Uterus (tissue), 2 donors: ENCODE data around the gene CPZ.

ENCODE experiments used
- POLR2A ChIP-seq, 2 donors: fragments of 450-650 bp; IDR thresholded peaks; one replicate each; pipeline ENCODE4 v1.6.1; 2016; ENCODE audit warnings: antibody characterized with exemption in 2 of 2, mild to moderate bottlenecking in 1 of 2, moderate library complexity in 1 of 2
- TF ChIP-seq, protein P1 (sequence below), 4 experiments: fragments of 200-600 bp in 2 of 4; fragments of 450-650 bp in 2 of 4; sonication (generic) in 2 of 4; IDR thresholded peaks; one replicate each; pipeline ENCODE4 v1.5.1; 2016 to 2019; ENCODE audit warnings: antibody characterized with exemption in 4 of 4, mild to moderate bottlenecking in 2 of 4, moderate library complexity in 1 of 4

GRCh38 chr4:8613421-8614364 is 21.1 kb downstream of the CPZ start:
- TF ChIP-seq, protein P1, sequence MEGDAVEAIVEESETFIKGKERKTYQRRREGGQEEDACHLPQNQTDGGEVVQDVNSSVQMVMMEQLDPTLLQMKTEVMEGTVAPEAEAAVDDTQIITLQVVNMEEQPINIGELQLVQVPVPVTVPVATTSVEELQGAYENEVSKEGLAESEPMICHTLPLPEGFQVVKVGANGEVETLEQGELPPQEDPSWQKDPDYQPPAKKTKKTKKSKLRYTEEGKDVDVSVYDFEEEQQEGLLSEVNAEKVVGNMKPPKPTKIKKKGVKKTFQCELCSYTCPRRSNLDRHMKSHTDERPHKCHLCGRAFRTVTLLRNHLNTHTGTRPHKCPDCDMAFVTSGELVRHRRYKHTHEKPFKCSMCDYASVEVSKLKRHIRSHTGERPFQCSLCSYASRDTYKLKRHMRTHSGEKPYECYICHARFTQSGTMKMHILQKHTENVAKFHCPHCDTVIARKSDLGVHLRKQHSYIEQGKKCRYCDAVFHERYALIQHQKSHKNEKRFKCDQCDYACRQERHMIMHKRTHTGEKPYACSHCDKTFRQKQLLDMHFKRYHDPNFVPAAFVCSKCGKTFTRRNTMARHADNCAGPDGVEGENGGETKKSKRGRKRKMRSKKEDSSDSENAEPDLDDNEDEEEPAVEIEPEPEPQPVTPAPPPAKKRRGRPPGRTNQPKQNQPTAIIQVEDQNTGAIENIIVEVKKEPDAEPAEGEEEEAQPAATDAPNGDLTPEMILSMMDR (IDR thresholded peaks at IDR 0.05): no peak
- TF ChIP-seq POLR2A (IDR thresholded peaks at IDR 0.05): no peak
